HG03095 (cell line): ENCODE data around the gene TFF2.

Source experiments
- ATAC-seq: cut with Tn5 transposase; IDR thresholded peaks from one replicate; pipeline ENCODE4 v1.9.1; 2021; ENCODE audit warnings: moderate library complexity; ENCODE audit not compliant: unreplicated experiment

Gene TFF2

GRCh38 chr21:42324896-42325295, 25.9 kb downstream of the TFF2 start:
- no peak for ATAC-seq

GRCh38 chr21:42321845-42322244, 28.9 kb downstream of the TFF2 start:
- no peak for ATAC-seq

DNA sequence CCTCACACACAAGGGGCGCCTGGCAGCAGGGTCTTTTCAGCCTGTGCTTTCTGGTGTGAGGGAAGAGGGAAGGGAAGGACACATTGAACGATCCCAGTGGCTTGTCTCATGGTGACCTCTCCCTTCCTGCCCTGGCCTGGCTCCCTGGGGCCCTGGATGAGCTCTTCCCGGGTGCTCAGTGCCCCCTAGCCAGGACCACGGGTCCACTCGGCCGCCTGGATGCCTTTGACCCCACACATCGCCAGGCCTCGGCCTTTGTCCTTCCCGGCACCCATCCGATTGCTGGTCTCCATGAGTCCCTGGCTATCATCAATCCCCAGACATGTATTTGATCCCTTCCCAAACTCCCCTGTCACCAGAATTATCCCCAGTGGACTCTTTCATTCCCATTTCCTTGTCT, 29.6 kb downstream of the TFF2 start:
- ATAC-seq = no peak

DNA sequence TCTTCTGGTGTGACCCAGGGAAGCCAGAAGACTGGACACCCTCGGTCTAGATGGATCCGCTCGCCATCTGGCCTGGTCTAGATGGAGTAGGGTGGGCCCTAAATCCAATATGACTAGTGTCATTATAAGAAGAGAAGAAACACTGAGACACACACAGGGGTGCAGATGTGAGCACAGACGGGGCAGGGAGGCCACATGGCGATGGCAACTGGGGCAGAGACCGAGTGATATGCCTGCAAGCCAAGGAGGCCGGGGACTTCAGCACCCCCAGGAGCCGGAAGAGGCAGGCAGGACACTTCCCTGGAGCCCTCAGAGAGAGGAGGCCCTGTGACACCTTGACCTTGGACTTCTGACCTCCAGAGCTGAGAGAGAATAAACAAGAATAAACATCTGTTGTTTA, 30.0 kb downstream of the TFF2 start:
- no peak for ATAC-seq

- ATAC-seq = no peak
Observed at GRCh38 chr21:42319851-42320572, 30.8 kb downstream of the TFF2 start.

GRCh38 chr21:42319376-42319775, 31.4 kb downstream of the TFF2 start:
- ATAC-seq = no peak

- no peak for ATAC-seq
Observed at GRCh38 chr21:42317826-42318746, 32.7 kb downstream of the TFF2 start.

- ATAC-seq = no peak
Observed at GRCh38 chr21:42317341-42317741, 33.5 kb downstream of the TFF2 start.

- no peak for ATAC-seq
Observed at GRCh38 chr21:42316891-42317290, 33.9 kb downstream of the TFF2 start.

DNA sequence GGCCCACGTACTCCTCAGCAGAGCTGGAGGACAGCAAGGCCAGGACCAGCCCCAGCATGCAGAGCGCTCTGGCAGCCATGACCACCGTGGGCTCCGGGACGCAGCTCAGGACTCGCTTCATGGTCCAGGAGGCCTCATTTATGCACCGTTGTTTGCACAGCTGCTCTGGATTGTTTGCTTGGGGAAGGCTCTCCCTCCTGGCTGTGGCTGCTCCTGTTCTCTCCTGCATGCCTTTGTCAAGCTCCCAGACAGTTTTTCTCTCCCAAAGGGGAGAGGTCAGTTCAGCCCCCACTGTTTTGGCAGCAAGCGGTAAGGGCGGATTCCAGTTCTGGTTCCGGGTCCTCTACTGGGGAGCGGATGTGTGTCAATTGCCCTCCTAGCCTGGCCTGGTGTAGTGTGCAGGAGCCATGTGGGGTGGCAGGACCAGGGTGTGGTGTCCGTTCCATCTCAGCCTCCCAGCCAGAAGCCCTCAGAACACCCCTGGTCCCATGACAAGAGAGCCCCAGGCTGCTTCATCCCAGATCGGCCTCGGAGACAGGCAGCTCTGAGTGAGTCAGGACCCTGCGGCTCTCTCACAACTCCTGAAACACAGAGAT, 35.4 kb downstream of the TFF2 start, which contains the start of gene TFF3:
Gene TFF3, minus strand, starts transcription at position 114 of the 596 bp plus-strand sequence. Its CDS starts 35 bp downstream, at position 79.
- ATAC-seq = no peak

DNA sequence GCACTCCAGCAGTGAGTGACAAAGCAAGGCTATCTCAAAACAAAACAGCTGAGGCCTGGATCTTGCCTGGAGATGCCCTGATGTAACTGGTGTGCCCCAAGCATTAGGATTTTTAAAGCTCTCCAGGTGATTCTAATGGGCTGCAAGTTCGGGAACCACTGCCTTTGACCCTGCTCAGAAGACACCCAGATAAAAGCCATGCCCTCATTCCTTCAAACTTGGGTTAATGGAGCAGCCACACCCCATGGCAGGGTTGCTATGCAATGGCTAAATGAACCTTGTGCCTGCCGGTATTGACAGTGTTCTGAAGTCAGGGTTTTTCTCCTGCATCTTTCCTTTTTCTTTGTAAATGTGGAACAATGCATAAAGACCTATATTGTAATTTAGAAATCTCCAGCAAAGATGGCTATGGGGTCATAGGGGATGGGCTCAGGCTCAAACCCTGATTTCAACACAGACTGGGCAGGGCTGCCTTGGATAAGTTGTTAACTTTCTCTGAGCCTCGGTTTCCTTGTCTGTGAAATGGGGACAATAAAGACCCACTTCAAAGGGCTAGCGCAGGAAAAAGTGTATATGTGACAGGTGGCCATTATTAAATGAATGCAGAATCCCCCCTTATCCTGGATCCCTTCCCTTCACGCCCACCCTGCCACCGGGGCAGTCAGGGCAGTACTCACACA, 36.0 kb downstream of the TFF2 start:
- ATAC-seq = no peak

DNA sequence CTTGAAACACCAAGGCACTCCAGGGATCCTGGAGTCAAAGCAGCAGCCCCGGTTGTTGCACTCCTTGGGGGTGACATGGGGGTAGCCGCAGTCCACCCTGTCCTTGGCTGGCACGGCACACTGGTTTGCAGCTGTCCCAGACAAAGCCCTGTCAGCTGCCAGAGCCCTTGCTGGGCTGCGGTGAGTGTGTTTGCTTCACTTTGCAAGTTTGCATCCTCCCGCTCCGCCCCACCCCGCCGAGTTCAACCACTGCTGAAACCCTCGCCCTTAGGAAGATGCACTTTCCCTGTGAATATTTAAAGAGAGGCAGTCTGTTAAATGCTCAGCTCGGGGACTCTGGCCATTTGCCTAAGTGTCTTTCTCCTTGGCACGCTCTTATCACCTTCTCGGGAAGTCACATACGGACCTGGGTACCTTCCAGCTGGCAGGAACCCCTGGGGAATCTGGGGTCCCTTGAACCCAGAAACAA, 37.3 kb downstream of the TFF2 start:
- no peak for ATAC-seq

GRCh38 chr21:42312626-42313104, 38.1 kb downstream of the TFF2 start:
- ATAC-seq = no peak

- no peak for ATAC-seq
Observed at GRCh38 chr21:42311816-42312625, 38.8 kb downstream of the TFF2 start.

DNA sequence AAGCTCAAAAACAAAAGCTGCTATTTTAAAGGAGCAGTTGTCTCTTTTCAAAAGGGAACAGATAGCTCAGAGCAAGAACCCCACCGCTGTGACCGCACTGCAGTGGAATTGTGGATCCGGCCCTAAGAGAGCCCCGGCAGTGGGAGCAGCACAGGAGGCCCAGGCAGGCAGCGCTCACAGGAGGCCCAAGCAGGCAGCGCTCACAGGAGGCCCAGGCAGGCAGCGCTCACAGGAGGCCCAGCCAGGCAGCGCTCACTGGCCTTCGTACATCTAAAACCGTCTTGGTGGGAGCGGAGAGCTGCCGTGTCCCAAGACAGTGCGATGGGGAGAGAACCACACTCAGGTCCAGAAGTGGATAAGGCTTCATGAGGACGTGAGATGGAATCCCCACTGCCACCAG, 39.6 kb downstream of the TFF2 start:
- ATAC-seq = no peak

- no peak for ATAC-seq
Observed at GRCh38 chr21:42310411-42311001, 40.3 kb downstream of the TFF2 start.

DNA sequence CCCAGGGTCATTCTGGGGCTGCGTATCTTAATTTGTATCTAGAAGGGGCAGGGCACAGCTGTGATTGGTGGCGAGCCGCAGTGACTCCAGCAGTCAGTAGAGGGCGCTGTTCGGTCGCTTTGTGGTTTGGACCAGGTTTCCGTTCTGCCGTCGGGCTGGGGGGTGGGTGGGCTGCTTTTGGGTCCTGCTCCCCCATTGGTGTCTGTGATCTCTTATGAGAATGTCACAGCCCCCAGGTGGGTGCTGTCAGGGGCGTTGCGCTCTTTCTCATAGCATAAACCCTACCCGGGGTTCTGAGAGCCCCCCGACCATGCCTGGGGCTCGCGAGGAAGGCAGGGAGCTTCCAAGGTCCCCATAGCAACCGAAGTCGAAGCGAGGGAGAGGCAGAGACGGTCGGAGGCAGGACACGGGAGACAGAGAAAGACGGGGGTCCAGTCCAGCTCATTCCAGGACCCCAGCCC, 41.0 kb downstream of the TFF2 start:
- ATAC-seq = no peak

DNA sequence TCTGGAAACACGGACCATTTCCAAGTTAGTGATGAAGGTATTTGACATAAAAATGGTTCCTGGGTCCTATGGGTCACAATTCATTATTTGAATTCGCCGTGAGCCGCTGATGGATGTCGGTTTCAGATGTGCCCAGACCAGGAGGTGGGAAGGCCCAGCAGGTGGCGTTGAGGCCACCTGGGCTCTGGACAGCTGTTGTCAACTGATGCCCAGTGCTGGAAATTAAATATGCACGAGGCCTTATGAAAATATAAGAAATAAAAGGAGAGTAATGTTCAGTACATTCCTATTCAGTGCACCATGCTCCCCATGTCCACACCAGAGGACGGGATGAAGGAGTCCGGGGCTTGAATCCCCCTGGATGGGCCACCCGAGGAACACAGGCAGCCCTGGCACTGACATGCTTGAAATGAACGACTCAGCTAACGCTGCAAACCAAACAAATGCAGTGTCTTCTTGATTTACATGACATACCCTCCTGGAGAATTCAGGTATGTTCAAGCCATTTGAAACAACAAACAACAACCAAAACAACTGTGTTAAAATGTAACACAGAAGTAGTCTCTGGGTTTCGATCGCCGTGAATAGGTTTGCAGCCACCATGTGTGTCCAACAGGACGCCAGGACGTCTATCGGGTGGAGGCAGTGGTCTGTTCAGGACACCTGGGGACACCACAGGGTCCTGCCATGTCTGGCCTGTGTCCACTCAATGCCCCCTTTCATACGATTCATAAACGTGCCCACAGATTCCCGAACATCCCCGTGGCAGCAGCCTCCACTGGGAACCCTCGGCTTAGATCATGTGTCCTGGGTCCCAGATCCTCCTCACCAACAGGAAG, 41.7 kb downstream of the TFF2 start:
- no peak for ATAC-seq
